ENCODE data around the gene DCAF8L1. TPM values are rescaled to one million over a fixed set of nuclear protein-coding genes. Genes with fewer than 3 reads are reported as not detected.
"Not testable (repeated sequence)": the region's sequence is repeated elsewhere in the genome, so short reads cannot be mapped to it uniquely, and the experiment has no call there.

The DCAF8L1 gene
- polyA plus RNA-seq (ENCODE audit: insufficient read length) = not detected

- DNase-seq = no peak
Observed at GRCh38 chrX:27981349-27981748, at the start of gene DCAF8L1. DCAF8L1 (minus strand) TSS chrX:27981449; CDS start chrX:27981334, 115 bp downstream.

- no peak for DNase-seq
Observed at GRCh38 chrX:28022371-28022770, 41.1 kb upstream of the DCAF8L1 start.

DNA sequence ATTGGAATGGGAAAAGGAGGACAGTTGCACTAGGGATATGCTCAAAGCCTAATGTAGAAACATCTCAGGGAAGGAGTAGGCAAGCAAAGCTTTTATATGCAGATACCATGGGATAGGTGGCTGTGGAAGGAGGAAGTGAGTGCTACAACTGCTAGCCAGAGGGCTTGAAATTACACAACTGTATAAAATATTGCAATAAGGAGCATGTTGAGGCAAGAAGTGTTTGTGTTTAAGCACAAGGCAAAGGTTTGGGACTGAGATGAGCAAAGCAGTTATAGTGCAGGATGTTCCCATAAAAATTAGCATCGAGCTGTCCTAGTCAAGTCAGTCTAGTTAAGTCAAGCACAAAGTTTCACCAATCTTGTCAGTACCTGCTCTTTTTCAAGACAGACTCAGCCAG is 35.6 kb upstream of the DCAF8L1 start:
- DNase-seq = no peak

GRCh38 chrX:28015993-28016392 is 34.7 kb upstream of the DCAF8L1 start:
- DNase-seq = no peak

DNA sequence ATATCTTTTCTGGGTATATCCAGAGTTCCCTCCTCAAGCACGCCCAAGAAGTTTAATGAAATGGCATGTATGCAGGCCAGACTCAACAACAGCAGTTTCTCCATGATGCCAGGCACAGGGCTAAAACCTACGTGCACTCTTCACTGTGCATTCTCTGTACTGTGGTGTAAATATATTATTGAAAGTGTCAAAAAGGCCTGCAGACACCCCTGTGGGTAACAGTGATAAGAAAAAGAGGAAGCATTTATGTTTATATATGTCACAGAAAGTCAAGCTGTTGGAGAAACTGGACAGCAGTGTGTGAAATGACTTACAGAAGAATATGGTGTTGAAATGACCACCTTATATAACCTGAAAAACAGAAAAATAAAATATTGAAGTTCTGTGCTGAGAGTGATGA is 29.6 kb upstream of the DCAF8L1 start:
- no peak for DNase-seq

GRCh38 chrX:27998666-27999065 is 17.4 kb upstream of the DCAF8L1 start:
- DNase-seq = no peak

- no peak for DNase-seq
Observed at GRCh38 chrX:27997622-27998021, 16.4 kb upstream of the DCAF8L1 start.

GRCh38 chrX:27996132-27996531 is 14.9 kb upstream of the DCAF8L1 start:
- DNase-seq = no peak

GRCh38 chrX:27995611-27996010 is 14.4 kb upstream of the DCAF8L1 start:
- DNase-seq = no peak

DNA sequence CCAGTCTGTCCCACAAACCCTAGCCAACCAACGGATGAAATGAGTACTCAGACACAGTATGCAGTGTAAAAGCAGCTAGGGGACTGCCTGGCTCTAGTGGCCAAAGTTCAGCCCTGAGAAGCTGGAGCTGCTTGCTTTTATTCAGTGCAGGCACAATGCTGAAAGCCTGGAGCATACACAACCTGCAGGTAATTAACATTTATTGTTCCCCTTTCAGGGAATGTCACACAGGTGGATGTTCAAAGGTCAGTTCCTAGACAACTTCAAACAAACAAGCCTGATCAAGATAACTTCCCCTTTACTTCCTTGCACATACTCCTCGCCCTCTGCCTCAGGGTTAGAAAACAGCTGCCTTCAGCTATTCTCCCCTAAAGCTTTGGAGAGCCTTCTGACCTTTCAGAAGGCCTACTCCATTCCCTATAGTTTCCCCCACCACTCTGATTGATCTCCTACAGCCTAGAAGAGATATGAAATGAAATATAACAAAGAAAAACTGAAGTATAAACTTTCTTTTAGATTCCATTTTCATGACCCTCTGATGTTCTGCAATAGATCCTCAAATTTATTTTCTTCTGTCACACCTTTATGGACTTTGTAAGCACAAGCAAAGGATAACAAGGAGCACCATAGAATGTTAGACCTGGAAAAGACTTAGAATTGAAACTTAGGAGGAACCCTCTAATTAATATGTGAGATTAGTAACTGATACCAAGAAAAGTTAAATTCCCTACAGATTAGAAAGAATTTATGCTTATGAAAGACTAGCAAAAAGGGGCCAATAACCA is 6.8 kb upstream of the DCAF8L1 start:
- DNase-seq = no peak

DNA sequence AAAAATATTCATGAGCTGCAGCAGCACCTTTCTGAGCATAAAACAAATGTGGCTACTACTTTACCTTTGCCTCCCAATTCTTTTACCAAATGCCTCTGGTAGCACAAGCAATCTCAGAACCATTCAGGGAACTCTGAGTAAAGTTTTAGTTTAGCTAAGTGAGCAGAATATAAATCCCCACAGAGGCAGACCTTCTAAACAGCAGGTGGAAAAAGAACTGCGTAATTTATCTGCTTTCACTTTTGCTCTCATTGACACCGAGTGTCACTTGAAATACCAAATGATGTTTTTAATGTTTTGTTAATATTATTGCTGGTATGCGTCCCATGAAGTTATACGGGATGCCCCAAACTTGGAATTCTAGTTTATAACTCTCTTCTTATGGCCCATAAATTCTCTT is 4.3 kb downstream of the DCAF8L1 start:
- not testable (repeated sequence) for DNase-seq

- no peak for DNase-seq
Observed at GRCh38 chrX:27976284-27976683, 5.0 kb downstream of the DCAF8L1 start.

GRCh38 chrX:27968878-27969277 is 12.4 kb downstream of the DCAF8L1 start:
- no peak for DNase-seq

GRCh38 chrX:27968352-27968751 is 12.9 kb downstream of the DCAF8L1 start:
- DNase-seq = no peak

DNA sequence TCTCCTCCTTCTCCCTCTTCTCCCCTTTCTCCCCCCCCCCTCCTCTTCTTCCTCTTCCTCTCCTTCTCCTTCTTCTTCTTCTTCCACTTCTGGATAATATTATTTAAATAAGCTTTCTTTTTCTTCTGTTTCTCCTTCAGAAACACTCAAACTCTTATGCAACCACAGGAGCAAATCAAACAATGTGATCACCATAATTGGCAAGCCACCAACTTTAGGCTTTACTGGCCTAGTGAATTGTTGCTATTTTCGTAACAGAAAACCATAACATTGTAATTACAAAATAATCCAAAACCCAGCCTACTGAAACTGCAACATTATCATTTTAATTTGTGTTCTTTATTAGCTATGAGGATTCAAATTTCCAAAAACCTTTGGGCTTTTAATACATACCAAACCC is 14.3 kb downstream of the DCAF8L1 start:
- DNase-seq = peak; percentile 0

- no peak for DNase-seq
Observed at GRCh38 chrX:27966492-27966891, 14.8 kb downstream of the DCAF8L1 start.

DNA sequence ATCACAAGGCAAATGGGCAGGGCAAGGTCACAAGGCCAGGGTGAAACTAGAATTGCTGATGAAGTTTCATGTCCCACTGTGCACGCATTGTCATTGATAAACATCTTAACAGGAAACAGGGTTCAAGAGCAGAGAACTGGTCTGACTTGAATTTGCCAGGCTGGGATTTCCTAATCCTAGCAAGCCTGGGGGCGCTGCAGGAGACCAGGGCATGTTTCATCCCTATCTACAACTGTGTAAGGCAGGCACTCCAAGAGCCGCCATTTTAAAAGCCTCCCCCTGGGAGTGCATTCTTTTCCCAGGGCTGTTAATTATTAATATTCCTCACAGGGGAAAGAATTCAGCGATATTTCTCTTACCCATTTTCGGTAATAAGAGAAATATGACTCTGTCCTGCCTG is 15.9 kb downstream of the DCAF8L1 start:
- DNase-seq = not testable (repeated sequence)

- no peak for DNase-seq
Observed at GRCh38 chrX:27964432-27964831, 16.8 kb downstream of the DCAF8L1 start.

GRCh38 chrX:27960410-27960809 is 20.8 kb downstream of the DCAF8L1 start:
- DNase-seq = not testable (repeated sequence)

GRCh38 chrX:27953171-27953570 is 28.1 kb downstream of the DCAF8L1 start:
- DNase-seq = no peak

GRCh38 chrX:27933361-27933760 is 47.9 kb downstream of the DCAF8L1 start:
- DNase-seq = no peak
